H1 (cell line): ENCODE measurements around the gene GBE1. TPM values are rescaled to one million over a fixed set of nuclear protein-coding genes. Genes with fewer than 3 reads are reported as not detected.

Experiments
- KDM5A ChIP-seq: fragments of 200-600 bp; IDR thresholded peaks from 2 replicates; pipeline ENCODE4 v1.7.1; 2012; ENCODE audit warnings: mild to moderate bottlenecking, low read length, inconsistent platforms, mixed read lengths
- MAX ChIP-seq: IDR thresholded peaks from 2 replicates; pipeline ENCODE4 v1.6.1; 2012; ENCODE audit warnings: inconsistent platforms
- polyA plus RNA-seq, 7 experiments: library from polyadenylated mRNA; depleted of rRNA in 3 of 7; stranded (reverse) in 5 of 7; unstranded in 2 of 7; fragments of >200 nt in 5 of 7; fragments of 200-250 nt in 2 of 7; gene quantifications; 1 replicate in 5 of 7; 2 replicates in 1 of 7; 4 replicates in 1 of 7; pipeline versions ENCODE4 v1.2.1 to v1.2.3, GENCODE V29; 2011 to 2013; ENCODE audit warnings: missing spikeins in 2 of 7, mixed read lengths in 2 of 7
- total RNA-seq: library from RNA; stranded (reverse); fragmentation: NEBNext Ultra II Directional; extraction: Animal tissue kit (Norgen Biotek cat#: 25700); gene quantifications from 2 replicates; pipeline ENCODE4 v1.2.1, GENCODE V29; 2021

The GBE1 gene
- total and polyA plus RNA-seq, 2 of the 8 experiments (the other 6 are each of a cell fraction or from before 2014, with no cell fraction given): 3.3 to 7.3 TPM

GRCh38 chr3:81620849-81621248 is 140.6 kb downstream of the GBE1 start (continued):
- TF ChIP-seq MAX: no peak
- TF ChIP-seq KDM5A: no peak
